Middle frontal gyrus (tissue), 1 donor: Measurements from ENCODE around the gene CNOT2.

Experiments
- DNase-seq: peaks from one replicate; pipeline ENCODE4 v3.0.0-alpha.2; 2015; ENCODE audit warnings: low spot score; ENCODE audit errors: extremely low spot score

The CNOT2 gene

GRCh38 chr12:70251661-70252060, 8.4 kb downstream of the CNOT2 start:
- no peak for DNase-seq

- DNase-seq = no peak
Observed at GRCh38 chr12:70252832-70253231, 9.6 kb downstream of the CNOT2 start.

DNA sequence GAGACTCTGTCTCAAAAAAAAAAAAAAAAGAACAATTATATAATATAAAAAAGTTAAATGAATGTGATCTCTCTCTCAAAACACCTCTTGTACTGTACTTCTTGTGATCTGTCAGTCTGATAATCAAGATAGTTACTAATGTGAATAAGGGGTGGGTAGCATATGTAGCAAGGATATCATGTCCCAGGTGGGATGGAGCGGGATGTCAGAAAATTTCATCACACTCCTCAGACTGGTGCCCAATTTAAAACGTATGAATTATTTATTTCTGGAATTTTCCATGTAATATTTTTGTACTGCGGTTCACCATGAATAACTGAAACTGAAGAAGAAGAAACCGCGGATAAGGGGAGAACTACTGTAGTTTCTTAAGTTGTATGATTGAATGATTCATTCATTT, 11.0 kb downstream of the CNOT2 start:
- DNase-seq = no peak

DNA sequence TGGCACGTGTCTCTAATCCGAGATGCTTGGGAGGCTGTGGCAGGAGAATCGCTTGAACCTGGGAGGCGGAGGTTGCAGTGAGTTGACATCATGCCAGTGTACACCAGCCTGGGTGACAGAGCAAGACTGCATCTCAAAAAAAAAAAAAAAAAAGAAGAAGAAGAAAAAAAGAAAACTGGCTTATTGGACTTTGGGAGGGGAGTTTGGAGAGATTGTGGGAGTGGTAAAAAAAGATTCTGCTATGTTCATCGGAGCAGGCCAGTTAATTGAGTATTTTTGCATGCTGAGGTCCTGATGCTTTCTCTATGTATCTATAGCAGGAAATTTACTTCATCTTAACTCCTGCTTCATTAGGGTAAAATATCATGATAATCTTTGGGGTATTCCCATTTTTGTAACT, 11.6 kb downstream of the CNOT2 start:
- no peak for DNase-seq

- no peak for DNase-seq
Observed at GRCh38 chr12:70255311-70255710, 12.1 kb downstream of the CNOT2 start.

DNA sequence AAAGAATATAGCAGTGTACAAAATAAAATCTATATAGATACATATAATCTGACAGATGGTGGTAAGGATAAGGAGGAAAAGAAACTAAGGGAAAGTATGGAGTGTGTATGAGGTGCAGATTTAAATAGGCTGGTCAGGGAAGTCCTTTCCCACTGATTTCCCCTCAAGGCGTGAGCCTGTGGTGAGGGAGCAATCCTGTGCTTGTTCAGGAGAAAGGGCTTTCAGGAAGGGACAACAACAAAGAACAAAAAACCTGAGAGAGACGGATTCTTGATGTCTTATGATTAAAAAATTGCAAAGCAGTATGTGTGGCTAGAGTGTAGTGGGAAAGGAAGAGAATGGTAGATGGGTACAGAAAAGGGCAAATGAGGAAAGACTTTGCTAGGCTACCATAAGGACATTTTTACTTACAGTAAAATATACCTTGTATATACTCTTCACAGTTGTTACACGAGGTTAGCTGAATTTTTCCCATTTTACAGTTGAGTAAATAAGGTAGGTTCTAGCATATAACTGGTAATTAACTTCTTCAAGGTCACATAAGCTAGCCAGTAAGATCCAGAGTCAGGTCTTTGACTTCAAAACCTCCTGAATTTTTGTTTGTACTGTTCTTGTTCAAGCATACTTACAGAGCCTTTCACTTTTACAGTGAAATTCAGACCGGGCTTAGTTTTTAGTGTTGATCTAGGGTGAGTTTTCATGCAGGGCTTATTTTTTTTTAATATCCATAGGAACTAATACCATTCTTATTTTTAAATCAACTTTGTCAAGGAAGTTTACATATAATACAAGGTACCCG, 15.6 kb downstream of the CNOT2 start:
- no peak for DNase-seq

DNA sequence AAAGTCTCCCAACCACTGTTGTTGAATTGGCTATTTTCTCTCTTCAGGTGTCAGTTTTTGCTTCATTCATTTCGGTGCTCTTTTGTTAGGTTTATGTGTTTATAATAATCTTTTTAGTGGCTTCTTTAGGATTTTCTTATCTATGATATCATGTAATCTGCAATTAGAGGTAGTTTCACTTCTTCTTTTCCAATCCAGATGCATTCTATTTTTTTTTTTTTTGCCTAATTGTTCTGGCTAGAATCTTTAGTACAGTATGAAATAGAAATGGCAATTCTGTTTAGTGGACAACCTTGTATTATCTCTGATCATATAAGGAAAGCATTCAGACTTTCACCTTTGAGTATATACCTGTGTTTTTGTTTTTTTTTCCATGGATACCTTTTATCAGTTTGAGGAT, 17.4 kb downstream of the CNOT2 start:
- DNase-seq = no peak

- DNase-seq = no peak
Observed at GRCh38 chr12:70264067-70264867, 21.0 kb downstream of the CNOT2 start.

DNA sequence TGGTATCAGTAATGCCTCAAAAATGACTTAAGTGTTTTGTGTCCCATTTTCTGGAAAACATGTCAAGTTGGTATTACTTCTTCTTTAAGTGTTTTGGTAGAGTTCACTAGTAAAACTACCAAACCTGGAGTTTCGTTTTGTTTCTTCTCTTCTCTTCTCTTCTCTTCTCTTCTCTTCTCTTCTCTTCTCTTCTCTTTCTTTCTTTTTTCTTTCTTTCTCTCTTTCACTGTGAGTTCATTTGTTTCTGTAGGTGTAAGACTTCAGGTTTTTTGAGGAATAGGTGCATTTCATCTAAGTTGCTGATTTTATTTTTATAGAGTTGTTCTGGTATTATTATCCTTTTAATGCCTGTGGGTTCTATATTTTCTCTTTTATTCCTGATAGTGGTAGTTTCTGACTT, 21.9 kb downstream of the CNOT2 start:
- DNase-seq = no peak

DNA sequence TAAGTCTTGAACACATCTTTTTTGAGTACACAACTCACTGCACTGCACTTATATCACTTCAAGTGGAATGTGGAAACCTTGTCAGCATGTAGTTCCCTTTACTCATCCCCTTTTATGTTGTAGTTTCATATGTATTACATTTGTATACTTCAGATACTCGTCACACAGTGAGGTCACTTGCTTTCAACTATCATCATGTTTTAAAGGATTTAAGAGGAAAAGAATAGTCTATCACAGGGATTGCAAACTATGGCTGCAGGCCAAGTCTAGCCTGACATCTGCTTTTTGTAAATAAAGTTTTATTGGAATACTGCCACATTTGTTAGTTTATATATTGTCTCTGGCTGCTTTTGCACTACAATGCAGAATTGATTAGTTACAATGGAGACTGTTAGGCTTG, 24.3 kb downstream of the CNOT2 start:
- no peak for DNase-seq

- no peak for DNase-seq
Observed at GRCh38 chr12:70268972-70269371, 25.7 kb downstream of the CNOT2 start.

- DNase-seq = no peak
Observed at GRCh38 chr12:70270108-70270507, 26.9 kb downstream of the CNOT2 start.

- no peak for DNase-seq
Observed at GRCh38 chr12:70271025-70271424, 27.8 kb downstream of the CNOT2 start.

- no peak for DNase-seq
Observed at GRCh38 chr12:70272510-70272909, 29.3 kb downstream of the CNOT2 start.

GRCh38 chr12:70275045-70275444, 31.8 kb downstream of the CNOT2 start:
- no peak for DNase-seq

DNA sequence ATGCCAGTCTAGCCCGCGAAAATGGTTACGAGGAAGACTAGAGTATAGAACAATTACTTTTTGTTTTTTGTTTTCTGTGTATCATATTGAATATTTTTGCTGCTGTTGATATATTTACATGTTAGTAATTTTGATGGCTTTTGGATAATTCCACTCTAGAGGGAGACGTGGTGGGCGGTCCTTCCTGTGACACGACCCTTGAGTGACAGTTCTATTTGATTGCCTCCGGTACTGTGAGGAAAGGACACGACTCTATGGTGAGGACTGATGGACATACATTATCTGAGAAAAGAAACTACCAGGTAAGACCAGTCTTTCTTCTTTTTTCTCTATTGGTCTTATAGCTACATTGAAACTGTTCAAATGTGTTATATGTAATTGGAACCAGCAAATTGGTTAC, 34.7 kb downstream of the CNOT2 start:
- DNase-seq = no peak

- no peak for DNase-seq
Observed at GRCh38 chr12:70278945-70279344, 35.7 kb downstream of the CNOT2 start.

GRCh38 chr12:70283232-70283631, 40.0 kb downstream of the CNOT2 start:
- DNase-seq = no peak

DNA sequence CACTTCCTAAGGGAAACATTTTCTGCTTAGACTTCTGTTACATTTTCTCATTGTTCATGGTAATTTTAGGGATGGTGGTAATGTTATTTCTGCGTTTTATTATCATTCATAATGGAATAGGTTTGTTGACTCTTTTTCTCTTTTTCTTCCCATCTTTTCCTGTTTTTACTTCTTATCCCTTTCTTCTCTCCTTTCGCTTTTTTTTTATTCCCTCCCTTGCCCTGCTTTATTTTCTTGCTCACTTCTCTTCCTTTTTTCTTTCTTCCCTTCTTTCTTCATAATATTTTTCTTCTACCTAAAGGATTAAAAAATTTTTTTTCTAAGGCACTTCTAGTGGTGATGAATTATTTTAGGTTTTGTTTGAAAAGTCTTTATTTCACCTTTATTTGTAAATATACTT, 45.6 kb downstream of the CNOT2 start:
- DNase-seq = no peak

DNA sequence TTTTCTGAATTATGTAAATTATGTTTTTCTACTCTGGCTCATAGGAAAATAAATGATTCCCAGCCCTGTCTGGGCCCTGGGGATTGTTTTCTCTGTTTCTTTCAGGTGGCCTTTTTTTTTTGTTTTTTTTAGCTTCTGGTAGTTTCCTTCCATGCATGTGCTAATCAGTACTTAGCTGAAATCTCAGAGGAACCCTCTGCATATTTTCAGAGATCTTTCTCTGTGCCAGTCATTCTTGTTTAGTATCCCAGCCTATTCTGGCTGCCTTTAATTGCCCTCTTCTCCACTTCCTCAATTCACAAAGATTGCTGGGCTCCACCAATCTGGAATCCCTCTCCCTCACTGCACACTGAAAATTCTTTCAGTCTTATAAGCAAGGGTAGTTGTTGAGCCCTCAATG, 46.9 kb downstream of the CNOT2 start:
- DNase-seq = no peak

GRCh38 chr12:70292017-70292776, 49.0 kb downstream of the CNOT2 start:
- no peak for DNase-seq
